ENCODE results near the gene UBE4B. TPM values are rescaled to one million over a fixed set of nuclear protein-coding genes. Genes with fewer than 3 reads are reported as not detected.
"Not testable (repeated sequence)": the region's sequence is repeated elsewhere in the genome, so short reads cannot be mapped to it uniquely, and the experiment has no call there.

Gene UBE4B
- total RNA-seq, 1 experiment from 2014 or later: 88.1 TPM

- H3K36me3 ChIP-seq (replicated peaks; ENCODE audit: control insufficient read depth, insufficient read depth, low read length); DNase-seq; H3K27me3 ChIP-seq (ENCODE audit: control insufficient read depth, insufficient read depth, low read length); H3K4me3 ChIP-seq (ENCODE audit: insufficient read depth, low read depth, low read length): not testable (repeated sequence)
Measured at GRCh38 chr1:10220657-10221056, 187.9 kb downstream of the UBE4B start.

DNA sequence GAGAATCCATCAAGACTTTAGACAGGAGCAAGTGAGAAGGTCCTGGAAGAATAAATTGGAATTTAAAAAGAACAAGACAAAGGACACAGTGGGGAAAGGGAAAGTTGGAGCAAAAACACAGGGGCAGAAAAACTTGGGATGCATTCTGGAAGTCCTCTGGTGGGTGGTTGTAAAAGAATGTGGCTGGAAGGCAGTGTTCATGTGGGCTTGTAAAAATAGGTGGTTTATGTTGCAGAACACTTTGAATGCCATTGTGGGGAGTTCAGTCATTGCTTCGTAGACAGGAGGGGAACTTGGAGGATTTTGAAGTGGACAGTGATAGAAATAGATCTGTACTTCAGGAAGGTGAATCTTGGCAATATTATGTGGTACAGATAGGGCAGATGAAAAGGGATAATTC lies 192.8 kb downstream of the UBE4B start:
- no peaks in the 10 kb centered on the region for H3K27me3 ChIP-seq (ENCODE audit: control insufficient read depth, insufficient read depth, low read length)
- no peak for DNase-seq
- no peaks in the 10 kb centered on the region for H3K36me3 ChIP-seq (replicated peaks; ENCODE audit: control insufficient read depth, insufficient read depth, low read length)
- no peak overlapping the region for H3K4me3 ChIP-seq (ENCODE audit: insufficient read depth, low read depth, low read length)

DNA sequence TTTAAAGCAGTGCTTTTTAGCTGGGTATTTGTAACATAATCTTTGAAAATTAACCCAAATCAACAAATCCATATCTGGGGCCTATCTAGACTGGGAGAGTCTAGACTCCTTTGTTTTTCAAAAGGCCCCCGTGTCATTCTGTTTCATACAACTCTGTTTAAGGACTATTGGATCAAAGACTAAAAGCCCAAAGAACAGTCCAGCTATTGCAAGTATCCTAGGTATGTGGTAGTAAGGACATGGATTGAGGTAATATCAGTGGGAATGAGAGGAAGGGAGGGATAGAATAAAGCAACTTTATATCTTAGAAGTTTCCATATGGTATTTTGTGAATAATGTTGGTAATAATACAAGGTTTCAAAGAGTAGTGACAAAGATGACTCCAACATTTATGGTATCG lies 195.8 kb downstream of the UBE4B start:
- no peak overlapping the region for H3K4me3 ChIP-seq (ENCODE audit: insufficient read depth, low read depth, low read length)
- DNase-seq: no peak
- H3K27me3 ChIP-seq (ENCODE audit: control insufficient read depth, insufficient read depth, low read length): no peaks in the 10 kb centered on the region
- no peaks in the 10 kb centered on the region; the same call in 1 of the 2 replicates for H3K36me3 ChIP-seq (replicated peaks; ENCODE audit: control insufficient read depth, insufficient read depth, low read length)

DNA sequence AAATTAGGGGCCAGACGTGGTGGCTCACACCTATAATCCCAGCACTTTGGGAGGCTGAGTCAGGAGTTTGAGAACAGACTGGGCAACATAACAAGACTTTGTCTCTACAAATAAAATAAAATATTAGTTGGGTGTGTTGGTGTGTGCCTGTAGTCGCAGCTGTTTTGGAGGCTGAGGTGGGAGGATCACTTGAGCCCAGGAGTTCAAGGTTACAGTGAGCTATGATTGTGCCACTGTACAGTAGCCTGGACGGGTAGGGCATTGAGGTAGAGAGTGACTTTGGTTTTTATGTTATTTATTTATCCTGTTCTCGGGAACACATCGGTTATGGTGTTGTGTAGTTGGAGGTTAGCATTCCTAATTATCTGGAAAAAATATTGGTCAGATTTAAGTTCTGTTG lies 197.1 kb downstream of the UBE4B start:
- Histone ChIP-seq H3K27me3 (ENCODE audit: control insufficient read depth, insufficient read depth, low read length) (no peaks in the 10 kb centered on the region), H3K4me3 (ENCODE audit: insufficient read depth, low read depth, low read length) (no peak overlapping the region), H3K36me3 (replicated peaks; ENCODE audit: control insufficient read depth, insufficient read depth, low read length) (no peaks in the 10 kb centered on the region; the same call in 1 of the 2 replicates)
- DNase-seq: no peak

Other genes starting within 250 kb of the UBE4B start
- gene CLSTN1, start 209.0 kb upstream of the UBE4B start, total RNA-seq (2014; rRNA removed; shearing (Covaris generic)): 100 and 127 TPM in 2 replicates
- gene CTNNBIP1, start 122.7 kb upstream of the UBE4B start, total RNA-seq (2014; rRNA removed; shearing (Covaris generic)): 78.8 and 80.7 TPM in 2 replicates
- gene LZIC, start 89.6 kb upstream of the UBE4B start, total RNA-seq (2014; rRNA removed; shearing (Covaris generic)): 20.9 and 34.9 TPM in 2 replicates
- gene NMNAT1, start 89.5 kb upstream of the UBE4B start, total RNA-seq (2014; rRNA removed; shearing (Covaris generic)): 5.7 and 6.4 TPM in 2 replicates
- gene RBP7, start 35.7 kb upstream of the UBE4B start, total RNA-seq (2014; rRNA removed; shearing (Covaris generic)): 1.1 and 1.7 TPM in 2 replicates
- 32.1 and 44.8 TPM in 2 replicates for gene KIF1B, start 177.6 kb downstream of the UBE4B start, total RNA-seq (2014; rRNA removed; shearing (Covaris generic))